K562 (cell line): ENCODE measurements around the gene NKAIN1.
"Not testable (repeated sequence)": the region's sequence is repeated elsewhere in the genome, so short reads cannot be mapped to it uniquely, and the experiment has no call there.

Source experiments
- FOXM1 ChIP-seq, 2 experiments: fragments of 450-650 bp in 1 of 2; sonication (generic) in 1 of 2; formaldehyde crosslinking in 1 of 2; IDR thresholded peaks; 2 replicates each; pipeline versions ENCODE4 v1.6.1 to v1.9.0; 2017 to 2022; ENCODE audit warnings: low read depth in 2 of 2, mild to moderate bottlenecking in 2 of 2, missing genetic modification reagents in 1 of 2, moderate library complexity in 1 of 2
- SMARCB1 ChIP-seq: IDR thresholded peaks from 2 replicates; pipeline ENCODE4 v1.6.1; 2011; ENCODE audit warnings: improper control_type of control experiment, low read depth; ENCODE audit not compliant: insufficient read length
- ZNF778 ChIP-seq: fragments of 450-650 bp; formaldehyde crosslinking; IDR thresholded peaks from 2 replicates; pipeline ENCODE4 v1.4.0; 2020; ENCODE audit warnings: mild to moderate bottlenecking, moderate library complexity
- TF ChIP-seq, protein P1 (sequence below), 3 experiments: IDR thresholded peaks in 2 of 3; conservative IDR thresholded peaks in 1 of 3; 2 replicates each; pipeline ENCODE4 v1.5.1; 2011 to 2012; ENCODE audit warnings: low read length in 3 of 3, mild to moderate bottlenecking in 3 of 3, control low read depth in 2 of 3, improper control_type of control experiment in 1 of 3, inconsistent platforms in 1 of 3, low read depth in 1 of 3, mixed read lengths in 1 of 3, moderate library complexity in 1 of 3; ENCODE audit not compliant: insufficient read depth in 2 of 3

GRCh38 chr1:31262393-31262792, 22.7 kb upstream of the NKAIN1 start:
- TF ChIP-seq ZNF778 (CRISPR knock-in tag); FOXM1 (IDR thresholded peaks at IDR 0.05; ENCODE audit: low read depth); FOXM1 (CRISPR knock-in tag; IDR thresholded peaks at IDR 0.05; ENCODE audit: low read depth); SMARCB1: not testable (repeated sequence)
- TF ChIP-seq, protein P1, sequence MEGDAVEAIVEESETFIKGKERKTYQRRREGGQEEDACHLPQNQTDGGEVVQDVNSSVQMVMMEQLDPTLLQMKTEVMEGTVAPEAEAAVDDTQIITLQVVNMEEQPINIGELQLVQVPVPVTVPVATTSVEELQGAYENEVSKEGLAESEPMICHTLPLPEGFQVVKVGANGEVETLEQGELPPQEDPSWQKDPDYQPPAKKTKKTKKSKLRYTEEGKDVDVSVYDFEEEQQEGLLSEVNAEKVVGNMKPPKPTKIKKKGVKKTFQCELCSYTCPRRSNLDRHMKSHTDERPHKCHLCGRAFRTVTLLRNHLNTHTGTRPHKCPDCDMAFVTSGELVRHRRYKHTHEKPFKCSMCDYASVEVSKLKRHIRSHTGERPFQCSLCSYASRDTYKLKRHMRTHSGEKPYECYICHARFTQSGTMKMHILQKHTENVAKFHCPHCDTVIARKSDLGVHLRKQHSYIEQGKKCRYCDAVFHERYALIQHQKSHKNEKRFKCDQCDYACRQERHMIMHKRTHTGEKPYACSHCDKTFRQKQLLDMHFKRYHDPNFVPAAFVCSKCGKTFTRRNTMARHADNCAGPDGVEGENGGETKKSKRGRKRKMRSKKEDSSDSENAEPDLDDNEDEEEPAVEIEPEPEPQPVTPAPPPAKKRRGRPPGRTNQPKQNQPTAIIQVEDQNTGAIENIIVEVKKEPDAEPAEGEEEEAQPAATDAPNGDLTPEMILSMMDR (IDR thresholded peaks at IDR 0.05 in 2 of 3, conservative IDR thresholded peaks at IDR 0.05 in 1 of 3; ENCODE audit: insufficient read depth in 2 of 3, low read depth in 1 of 3, low read length in 3 of 3): not testable (repeated sequence)
